Measurements from ENCODE around the gene NWD2. TPM values are rescaled to one million over a fixed set of nuclear protein-coding genes. Genes with fewer than 3 reads are reported as not detected.

Gene NWD2
- total and polyA plus RNA-seq, 9 of the 15 experiments (the other 6 are each of a cell fraction or from before 2014, with no cell fraction given): not detected

DNA sequence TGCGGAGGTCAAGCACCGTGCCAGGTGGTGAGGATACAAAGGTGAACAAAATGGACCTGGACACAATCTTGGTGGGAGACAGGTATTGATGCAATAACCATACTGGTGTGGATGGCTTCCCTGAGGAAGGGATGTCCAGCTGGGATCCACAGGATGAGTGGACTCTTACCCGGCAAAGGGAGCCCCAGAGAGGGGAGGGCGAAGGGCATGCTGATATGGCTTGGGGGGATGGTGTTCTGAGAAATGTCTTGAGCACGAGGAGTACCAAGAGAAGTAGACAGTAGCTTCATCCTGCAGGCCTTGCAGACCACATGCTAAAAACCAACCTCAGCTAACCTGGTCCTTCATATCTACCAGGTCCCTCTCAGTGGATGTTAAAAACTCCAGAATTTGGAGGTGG lies 220.8 kb downstream of the NWD2 start (continued):
- TF ChIP-seq SMARCA5 (IDR thresholded peaks at IDR 0.05) (no peak), RHOXF2B (CRISPR knock-in tag; conservative IDR thresholded peaks at IDR 0.05) (no peak), POLR2H (tag; IDR thresholded peaks at IDR 0.05; ENCODE audit: low read depth) (no peak), TAF1 (IDR thresholded peaks at IDR 0.05; ENCODE audit: control insufficient read depth, extremely low read depth, insufficient read depth, low read length, severe bottlenecking) (no peak), CHD1 (IDR thresholded peaks at IDR 0.05; ENCODE audit: low read length) (no peak)

DNA sequence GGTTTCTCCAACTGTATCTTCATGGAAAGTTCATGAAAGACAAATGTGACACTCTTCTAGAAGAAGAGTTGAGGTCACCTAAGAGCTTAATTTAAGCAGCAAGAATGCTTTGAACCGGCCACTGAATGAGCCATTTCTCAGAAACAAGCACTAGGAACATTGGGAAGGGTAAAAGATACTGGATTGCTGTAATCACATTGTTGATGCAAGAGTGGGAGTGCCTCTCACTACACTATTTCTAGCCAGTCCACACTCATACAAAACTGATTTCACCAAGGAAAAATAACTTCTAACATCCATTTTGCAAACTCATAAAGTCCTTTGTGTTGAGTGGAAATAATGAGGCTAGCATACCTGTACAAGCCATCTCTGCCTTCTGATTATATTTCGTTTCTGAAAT lies 221.3 kb downstream of the NWD2 start:
- no peak overlapping the region for H3K9ac ChIP-seq (ENCODE audit: insufficient read depth in 1 of 2, low read depth in 2 of 2, low read length in 2 of 2)
- in situ Hi-C loops (cut with MboI): no loop called here
- H3K27ac ChIP-seq (ENCODE audit: extremely low read depth, low read depth, low read length): no peak overlapping the region
- intact Hi-C loops (cut with micrococcal nuclease): no loop called here
- DNase-seq (ENCODE audit: extremely low read depth in 1 of 4, low spot score in 3 of 4): no peak
- ATAC-seq: no peak
- no peaks in the 10 kb centered on the region for H3K9me1 ChIP-seq (ENCODE audit: control insufficient read depth, insufficient read depth, low read length)
- no peak overlapping the region for H3K4me3 ChIP-seq
- H3K27me3 ChIP-seq (ENCODE audit: control insufficient read depth in 2 of 2, insufficient read depth in 2 of 2, low read length in 2 of 2): no peaks in the 10 kb centered on the region
- ChIA-PET POLR2A (no interaction called here), CTCF (ENCODE audit: low intra/inter-chr PET ratio) (no interaction called here)
- H3K9me3 ChIP-seq (replicated peaks; ENCODE audit: control insufficient read depth, insufficient read depth, low read depth, low read length): no peaks in the 10 kb centered on the region
- no peaks in the 10 kb centered on the region for H3K36me3 ChIP-seq (ENCODE audit: control insufficient read depth, insufficient read depth, low read length)
- no peaks in the 10 kb centered on the region for H3K79me2 ChIP-seq (ENCODE audit: control insufficient read depth, insufficient read depth, low read length)
- H2AFZ ChIP-seq (ENCODE audit: low read depth, low read length): no peak overlapping the region
- H3K4me2 ChIP-seq (ENCODE audit: insufficient read depth, low read length): no peak overlapping the region
- FAIRE-seq: no peak
- no peaks in the 10 kb centered on the region for H3K4me1 ChIP-seq (replicated peaks in 1 of 2; ENCODE audit: control insufficient read depth in 2 of 2, insufficient read depth in 2 of 2, low read length in 2 of 2)
- WGBS (ENCODE audit: insufficient coverage, low coverage, missing lambda C conversion rate): 0% methylated on average over 2 of the region's 2 CpGs
- no peaks in the 10 kb centered on the region for H4K20me1 ChIP-seq (replicated peaks; ENCODE audit: control insufficient read depth, insufficient read depth, low read length)
- no TSS peak for BruUV-seq (replicated peaks)
- TF ChIP-seq NFXL1 (CRISPR knock-in tag; IDR thresholded peaks at IDR 0.05): no peak
- TF ChIP-seq, protein P1, sequence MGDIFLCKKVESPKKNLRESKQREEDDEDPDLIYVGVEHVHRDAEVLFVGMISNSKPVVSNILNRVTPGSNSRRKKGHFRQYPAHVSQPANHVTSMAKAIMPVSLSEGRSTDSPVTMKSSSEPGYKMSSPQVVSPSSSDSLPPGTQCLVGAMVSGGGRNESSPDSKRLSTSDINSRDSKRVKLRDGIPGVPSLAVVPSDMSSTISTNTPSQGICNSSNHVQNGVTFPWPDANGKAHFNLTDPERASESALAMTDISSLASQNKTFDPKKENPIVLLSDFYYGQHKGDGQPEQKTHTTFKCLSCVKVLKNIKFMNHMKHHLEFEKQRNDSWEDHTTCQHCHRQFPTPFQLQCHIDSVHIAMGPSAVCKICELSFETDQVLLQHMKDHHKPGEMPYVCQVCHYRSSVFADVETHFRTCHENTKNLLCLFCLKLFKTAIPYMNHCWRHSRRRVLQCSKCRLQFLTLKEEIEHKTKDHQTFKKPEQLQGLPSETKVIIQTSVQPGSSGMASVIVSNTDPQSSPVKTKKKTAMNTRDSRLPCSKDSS (IDR thresholded peaks at IDR 0.05; ENCODE audit: low read depth, partially characterized antibody): no peak
- no peak for TF ChIP-seq ELF2 (CRISPR knock-in tag; IDR thresholded peaks at IDR 0.05)
- TF ChIP-seq HNRNPUL1 (IDR thresholded peaks at IDR 0.05; ENCODE audit: low read length): no peak
- TF ChIP-seq ZNF79 (CRISPR knock-in tag; IDR thresholded peaks at IDR 0.05; ENCODE audit: low read depth): no peak
- TF ChIP-seq, protein P2, sequence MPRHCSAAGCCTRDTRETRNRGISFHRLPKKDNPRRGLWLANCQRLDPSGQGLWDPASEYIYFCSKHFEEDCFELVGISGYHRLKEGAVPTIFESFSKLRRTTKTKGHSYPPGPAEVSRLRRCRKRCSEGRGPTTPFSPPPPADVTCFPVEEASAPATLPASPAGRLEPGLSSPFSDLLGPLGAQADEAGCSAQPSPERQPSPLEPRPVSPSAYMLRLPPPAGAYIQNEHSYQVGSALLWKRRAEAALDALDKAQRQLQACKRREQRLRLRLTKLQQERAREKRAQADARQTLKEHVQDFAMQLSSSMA (CRISPR knock-in tag; IDR thresholded peaks at IDR 0.05): no peak
- TF ChIP-seq MTA2 (IDR thresholded peaks at IDR 0.05; ENCODE audit: low read depth): no peak
- TF ChIP-seq, protein P3, sequence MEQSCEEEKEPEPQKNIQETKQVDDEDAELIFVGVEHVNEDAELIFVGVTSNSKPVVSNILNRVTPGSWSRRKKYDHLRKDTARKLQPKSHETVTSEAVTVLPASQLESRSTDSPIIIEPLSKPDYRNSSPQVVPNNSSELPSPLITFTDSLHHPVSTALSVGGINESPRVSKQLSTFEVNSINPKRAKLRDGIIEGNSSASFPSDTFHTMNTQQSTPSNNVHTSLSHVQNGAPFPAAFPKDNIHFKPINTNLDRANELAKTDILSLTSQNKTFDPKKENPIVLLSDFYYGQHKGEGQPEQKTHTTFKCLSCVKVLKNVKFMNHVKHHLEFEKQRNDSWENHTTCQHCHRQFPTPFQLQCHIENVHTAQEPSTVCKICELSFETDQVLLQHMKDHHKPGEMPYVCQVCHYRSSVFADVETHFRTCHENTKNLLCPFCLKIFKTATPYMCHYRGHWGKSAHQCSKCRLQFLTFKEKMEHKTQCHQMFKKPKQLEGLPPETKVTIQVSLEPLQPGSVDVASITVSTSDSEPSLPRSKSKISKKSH (CRISPR knock-in tag; IDR thresholded peaks at IDR 0.05): no peak
- no peak for TF ChIP-seq EZH2 (IDR thresholded peaks at IDR 0.05; ENCODE audit: borderline replicate concordance, low read depth, low read length)
- TF ChIP-seq, protein P4, sequence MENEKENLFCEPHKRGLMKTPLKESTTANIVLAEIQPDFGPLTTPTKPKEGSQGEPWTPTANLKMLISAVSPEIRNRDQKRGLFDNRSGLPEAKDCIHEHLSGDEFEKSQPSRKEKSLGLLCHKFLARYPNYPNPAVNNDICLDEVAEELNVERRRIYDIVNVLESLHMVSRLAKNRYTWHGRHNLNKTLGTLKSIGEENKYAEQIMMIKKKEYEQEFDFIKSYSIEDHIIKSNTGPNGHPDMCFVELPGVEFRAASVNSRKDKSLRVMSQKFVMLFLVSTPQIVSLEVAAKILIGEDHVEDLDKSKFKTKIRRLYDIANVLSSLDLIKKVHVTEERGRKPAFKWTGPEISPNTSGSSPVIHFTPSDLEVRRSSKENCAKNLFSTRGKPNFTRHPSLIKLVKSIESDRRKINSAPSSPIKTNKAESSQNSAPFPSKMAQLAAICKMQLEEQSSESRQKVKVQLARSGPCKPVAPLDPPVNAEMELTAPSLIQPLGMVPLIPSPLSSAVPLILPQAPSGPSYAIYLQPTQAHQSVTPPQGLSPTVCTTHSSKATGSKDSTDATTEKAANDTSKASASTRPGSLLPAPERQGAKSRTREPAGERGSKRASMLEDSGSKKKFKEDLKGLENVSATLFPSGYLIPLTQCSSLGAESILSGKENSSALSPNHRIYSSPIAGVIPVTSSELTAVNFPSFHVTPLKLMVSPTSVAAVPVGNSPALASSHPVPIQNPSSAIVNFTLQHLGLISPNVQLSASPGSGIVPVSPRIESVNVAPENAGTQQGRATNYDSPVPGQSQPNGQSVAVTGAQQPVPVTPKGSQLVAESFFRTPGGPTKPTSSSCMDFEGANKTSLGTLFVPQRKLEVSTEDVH (IDR thresholded peaks at IDR 0.05; ENCODE audit: low read depth, partially characterized antibody): no peak
- no peak for TF ChIP-seq CBX1 (IDR thresholded peaks at IDR 0.05; ENCODE audit: low read depth)
